Uterus (tissue), 4 donors: Measurements from ENCODE around the gene CORO1A. TPM values are rescaled to one million over a fixed set of nuclear protein-coding genes. Genes with fewer than 3 reads are reported as not detected.
A peak's percentile ranks its signal among the peaks of the same experiment; 100 is the strongest.
"Not testable (repeated sequence)": the region's sequence is repeated elsewhere in the genome, so short reads cannot be mapped to it uniquely, and the experiment has no call there.

ENCODE experiments used
- DNase-seq, 2 donors: peaks; one replicate each; pipeline ENCODE4 v3.0.0-alpha.2; 2019 to 2020
- H3K27ac ChIP-seq, 2 donors: fragments of 200-600 bp; sonication (generic); 1 replicate in 1 of 2; 2 replicates in 1 of 2; pipeline ENCODE4 v1.5.1; 2016 to 2018
- H3K27me3 ChIP-seq, 2 donors: fragments of 200-600 bp; sonication (generic); one replicate each; pipeline ENCODE4 v1.5.1; 2018 to 2019; ENCODE audit warnings: control low read depth in 1 of 2
- H3K36me3 ChIP-seq, 2 donors: fragments of 200-600 bp; sonication (generic); one replicate each; pipeline ENCODE4 v1.5.1; 2019; ENCODE audit warnings: control low read depth in 1 of 2
- H3K4me1 ChIP-seq, 2 donors: fragments of 200-600 bp; sonication (generic); one replicate each; pipeline ENCODE4 v1.5.1; 2018 to 2019; ENCODE audit warnings: control low read depth in 1 of 2
- H3K4me3 ChIP-seq, 2 donors: fragments of 200-600 bp; sonication (generic); 1 replicate in 1 of 2; 2 replicates in 1 of 2; pipeline ENCODE4 v1.5.1; 2018 to 2019; ENCODE audit warnings: mild to moderate bottlenecking in 1 of 2
- H3K9me3 ChIP-seq, 2 donors: fragments of 200-600 bp; sonication (generic); one replicate each; pipeline ENCODE4 v1.5.1; 2019; ENCODE audit warnings: control low read depth in 1 of 2
- POLR2A ChIP-seq, 2 donors: fragments of 450-650 bp; IDR thresholded peaks; one replicate each; pipeline ENCODE4 v1.6.1; 2016; ENCODE audit warnings: antibody characterized with exemption in 2 of 2, mild to moderate bottlenecking in 1 of 2, moderate library complexity in 1 of 2
- intact Hi-C: fragments of 100-400 bp; cut with DNase I; formaldehyde crosslinking; loops from one replicate; pipeline ENCODE4 v1.15.1; 2023; ENCODE audit warnings: low total_unique reads
- total RNA-seq, 4 donors: library from RNA; depleted of rRNA in 3 of 4; stranded (reverse); fragments of >200 nt in 3 of 4; gene quantifications; one replicate each; pipeline versions ENCODE4 v1.1.0 to v1.2.4, GENCODE V29; 2014 to 2023
- TF ChIP-seq, protein P1 (sequence below), 4 experiments: fragments of 200-600 bp in 2 of 4; fragments of 450-650 bp in 2 of 4; sonication (generic) in 2 of 4; IDR thresholded peaks; one replicate each; pipeline ENCODE4 v1.5.1; 2016 to 2019; ENCODE audit warnings: antibody characterized with exemption in 4 of 4, mild to moderate bottlenecking in 2 of 4, moderate library complexity in 1 of 4
- donor health status: DM: yes; HTN: yes; CAD: no.

CORO1A gene
- total RNA-seq, 4 donors from 2014 or later: 12.7 to 30.5 (median 18.2) TPM

DNA sequence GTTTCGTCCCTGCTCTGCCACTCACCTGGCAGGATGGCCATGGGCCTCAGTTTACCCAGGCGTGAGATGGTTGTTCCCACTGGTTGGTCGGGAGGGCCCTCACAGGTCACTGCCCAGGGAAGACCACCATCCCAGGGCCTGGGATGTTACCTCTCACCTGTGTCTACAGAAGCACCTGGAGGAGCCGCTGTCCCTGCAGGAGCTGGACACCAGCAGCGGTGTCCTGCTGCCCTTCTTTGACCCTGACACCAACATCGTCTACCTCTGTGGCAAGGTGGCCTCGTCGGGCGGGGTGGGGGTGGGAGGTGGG is 4.1 kb downstream of the CORO1A start:
- TF ChIP-seq, protein P1, sequence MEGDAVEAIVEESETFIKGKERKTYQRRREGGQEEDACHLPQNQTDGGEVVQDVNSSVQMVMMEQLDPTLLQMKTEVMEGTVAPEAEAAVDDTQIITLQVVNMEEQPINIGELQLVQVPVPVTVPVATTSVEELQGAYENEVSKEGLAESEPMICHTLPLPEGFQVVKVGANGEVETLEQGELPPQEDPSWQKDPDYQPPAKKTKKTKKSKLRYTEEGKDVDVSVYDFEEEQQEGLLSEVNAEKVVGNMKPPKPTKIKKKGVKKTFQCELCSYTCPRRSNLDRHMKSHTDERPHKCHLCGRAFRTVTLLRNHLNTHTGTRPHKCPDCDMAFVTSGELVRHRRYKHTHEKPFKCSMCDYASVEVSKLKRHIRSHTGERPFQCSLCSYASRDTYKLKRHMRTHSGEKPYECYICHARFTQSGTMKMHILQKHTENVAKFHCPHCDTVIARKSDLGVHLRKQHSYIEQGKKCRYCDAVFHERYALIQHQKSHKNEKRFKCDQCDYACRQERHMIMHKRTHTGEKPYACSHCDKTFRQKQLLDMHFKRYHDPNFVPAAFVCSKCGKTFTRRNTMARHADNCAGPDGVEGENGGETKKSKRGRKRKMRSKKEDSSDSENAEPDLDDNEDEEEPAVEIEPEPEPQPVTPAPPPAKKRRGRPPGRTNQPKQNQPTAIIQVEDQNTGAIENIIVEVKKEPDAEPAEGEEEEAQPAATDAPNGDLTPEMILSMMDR (IDR thresholded peaks at IDR 0.05): peak in 1 of 4 experiments; percentile 3
- no peak for TF ChIP-seq POLR2A (IDR thresholded peaks at IDR 0.05)
- DNase-seq: no peak
- Histone ChIP-seq H3K4me3 (no peak overlapping the region), H3K9me3 (no peaks in the 10 kb centered on the region), H3K4me1 (peaks cover 0 to 8% of the 10 kb centered on the region in 2 donors), H3K27ac (no peak overlapping the region), H3K36me3 (no peaks in the 10 kb centered on the region), H3K27me3 (no peaks in the 10 kb centered on the region)
- intact Hi-C loops: no loop called here

DNA sequence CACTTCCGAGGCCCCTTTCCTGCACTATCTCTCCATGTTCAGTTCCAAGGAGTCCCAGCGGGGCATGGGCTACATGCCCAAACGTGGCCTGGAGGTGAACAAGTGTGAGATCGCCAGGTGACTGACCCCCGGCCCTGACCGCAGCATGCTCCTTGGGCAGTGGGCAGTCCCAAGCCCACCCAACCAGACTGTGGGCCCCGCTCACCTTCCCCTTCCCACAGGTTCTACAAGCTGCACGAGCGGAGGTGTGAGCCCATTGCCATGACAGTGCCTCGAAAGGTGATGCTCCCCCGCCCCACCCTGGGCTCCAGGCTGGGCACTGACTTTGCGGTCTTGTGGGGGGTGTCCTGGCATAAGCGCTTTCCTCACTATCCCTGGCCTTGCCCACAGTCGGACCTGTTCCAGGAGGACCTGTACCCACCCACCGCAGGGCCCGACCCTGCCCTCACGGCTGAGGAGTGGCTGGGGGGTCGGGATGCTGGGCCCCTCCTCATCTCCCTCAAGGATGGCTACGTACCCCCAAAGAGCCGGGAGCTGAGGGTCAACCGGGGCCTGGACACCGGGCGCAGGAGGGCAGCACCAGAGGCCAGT is 4.7 kb downstream of the CORO1A start:
- Histone ChIP-seq H3K4me1 (peaks cover 0 to 8% of the 10 kb centered on the region in 2 donors), H3K27me3 (no peaks in the 10 kb centered on the region), H3K36me3 (no peaks in the 10 kb centered on the region), H3K4me3 (no peak overlapping the region), H3K27ac (no peak overlapping the region), H3K9me3 (no peaks in the 10 kb centered on the region)
- no peak for TF ChIP-seq POLR2A (IDR thresholded peaks at IDR 0.05)
- TF ChIP-seq, protein P1 (IDR thresholded peaks at IDR 0.05): no peak
- intact Hi-C loops: no loop called here
- no peak for DNase-seq

DNA sequence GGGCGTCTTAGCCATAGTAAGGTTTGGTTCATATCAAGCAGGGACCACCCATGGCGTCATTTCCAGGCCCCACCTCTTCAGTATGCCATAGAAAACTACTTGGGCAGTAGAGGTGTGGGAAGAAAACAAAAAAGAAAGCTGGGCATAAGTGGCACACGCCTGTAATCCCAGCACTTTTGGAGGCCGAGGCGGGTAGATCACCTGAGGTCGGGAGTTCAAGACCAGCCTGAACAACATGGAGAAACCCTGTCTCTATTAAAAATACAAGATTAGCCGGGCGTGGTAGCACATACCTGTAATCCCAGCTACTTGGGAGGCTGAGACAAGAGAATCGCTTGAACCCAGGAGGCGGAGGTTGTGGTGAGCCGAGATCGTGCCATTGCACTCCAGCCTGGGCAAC is 7.8 kb downstream of the CORO1A start:
- DNase-seq, H3K27me3 ChIP-seq, H3K4me1 ChIP-seq, H3K36me3 ChIP-seq, intact Hi-C loops, H3K27ac ChIP-seq, H3K9me3 ChIP-seq, H3K4me3 ChIP-seq: not testable (repeated sequence)

DNA sequence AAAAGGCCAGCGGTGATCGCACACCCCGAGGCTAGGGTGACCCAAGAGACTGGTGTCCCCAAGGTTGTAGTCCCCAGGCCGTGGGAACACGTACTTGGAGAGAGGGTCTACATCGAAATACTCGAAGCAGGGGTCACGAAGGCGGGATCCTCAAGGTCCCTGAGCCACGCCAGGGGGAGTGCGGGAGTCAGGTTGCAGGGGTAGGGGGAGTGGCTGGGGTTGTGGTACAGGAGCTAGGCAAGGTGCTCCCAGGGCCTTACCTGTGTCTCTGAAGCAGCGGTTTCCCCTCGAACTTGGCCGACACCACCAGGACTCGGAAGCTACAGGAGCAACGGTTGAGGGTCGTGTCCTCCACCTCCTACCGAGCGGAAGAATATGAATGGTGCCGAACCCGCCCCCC is 9.7 kb downstream of the CORO1A start:
- not testable (repeated sequence) for H3K4me1 ChIP-seq

DNA sequence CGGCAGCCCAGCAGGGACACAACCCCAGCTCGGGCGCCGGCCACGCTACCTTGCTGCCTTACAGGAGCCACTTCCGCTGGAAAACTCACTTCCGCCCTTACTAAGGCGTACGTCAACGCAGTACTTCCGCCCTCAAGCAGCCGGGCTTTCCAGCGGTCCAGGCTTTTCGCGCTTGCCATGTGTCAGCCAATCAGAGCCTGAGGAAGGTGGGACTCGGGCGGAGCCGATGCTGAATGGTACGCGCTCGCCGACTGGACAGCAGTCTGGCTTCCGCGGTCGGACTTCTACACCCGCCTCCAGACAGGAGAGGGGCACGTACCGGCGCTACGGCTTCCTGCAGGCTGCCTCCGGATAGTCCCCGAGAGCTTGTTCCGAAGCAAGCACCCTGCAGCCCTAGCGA is 10.2 kb downstream of the CORO1A start, which contains the start of the genes BOLA2B and SLX1A:
BOLA2B (minus strand) TSS at position 52 of the 400 bp plus-strand sequence. CDS start 71 bp downstream, outside the sequence.
SLX1A (plus strand) TSS at position 261 of the 400 bp plus-strand sequence. CDS start 210 bp downstream, outside the sequence.
- H3K4me1 ChIP-seq, H3K27me3 ChIP-seq, H3K27ac ChIP-seq, DNase-seq, H3K36me3 ChIP-seq, intact Hi-C loops, H3K9me3 ChIP-seq: not testable (repeated sequence)
- H3K4me3 ChIP-seq: peak within 1 kb of the TSS in 1 of 2 donors; percentile 13

More for the DNA sequence above, 9.7 kb downstream of the CORO1A start:
- H3K4me3 ChIP-seq, H3K27me3 ChIP-seq, H3K9me3 ChIP-seq, H3K27ac ChIP-seq, intact Hi-C loops, DNase-seq, H3K36me3 ChIP-seq: not testable (repeated sequence)

DNA sequence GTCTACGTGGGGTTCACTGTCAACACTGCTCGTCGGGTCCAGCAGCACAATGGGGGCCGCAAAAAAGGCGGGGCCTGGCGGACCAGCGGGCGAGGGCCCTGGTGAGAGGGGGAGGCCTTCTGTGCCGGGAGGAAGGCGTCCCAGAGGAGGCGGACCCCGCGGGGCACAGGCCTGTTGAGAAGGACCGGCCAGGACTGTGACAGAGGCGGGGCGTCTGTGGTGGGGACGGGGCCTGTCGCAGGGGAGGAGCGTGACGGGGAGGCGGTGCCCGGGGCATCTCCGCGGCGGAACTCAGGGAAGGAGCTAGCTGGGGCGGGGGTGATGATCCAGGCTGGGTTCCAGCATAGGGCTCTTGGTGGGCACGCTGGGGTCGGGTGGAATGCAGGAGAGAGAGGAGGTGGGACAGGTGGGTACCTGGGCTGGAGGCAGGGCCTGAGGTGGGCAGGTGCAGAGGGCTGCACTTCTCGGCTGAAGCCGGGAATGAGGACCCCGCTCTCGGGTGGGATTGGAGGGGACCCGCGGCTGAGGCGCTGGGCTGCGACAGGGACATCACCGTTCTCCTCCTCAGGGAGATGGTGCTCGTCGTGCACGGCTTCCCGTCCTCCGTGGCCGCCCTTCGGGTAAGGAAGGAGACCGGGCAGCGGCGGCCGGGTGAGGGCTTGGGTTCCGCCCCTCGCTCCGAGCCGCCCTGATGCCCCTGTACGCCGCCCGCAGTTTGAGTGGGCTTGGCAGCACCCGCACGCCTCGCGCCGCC is 10.9 kb downstream of the CORO1A start:
- H3K36me3 ChIP-seq, H3K4me1 ChIP-seq, H3K9me3 ChIP-seq, H3K27ac ChIP-seq, intact Hi-C loops, H3K27me3 ChIP-seq: not testable (repeated sequence)
- DNase-seq: peak in 1 of 2 donors; percentile 22
- H3K4me3 ChIP-seq: peak overlapping the region in 1 of 2 donors; percentile 13

DNA sequence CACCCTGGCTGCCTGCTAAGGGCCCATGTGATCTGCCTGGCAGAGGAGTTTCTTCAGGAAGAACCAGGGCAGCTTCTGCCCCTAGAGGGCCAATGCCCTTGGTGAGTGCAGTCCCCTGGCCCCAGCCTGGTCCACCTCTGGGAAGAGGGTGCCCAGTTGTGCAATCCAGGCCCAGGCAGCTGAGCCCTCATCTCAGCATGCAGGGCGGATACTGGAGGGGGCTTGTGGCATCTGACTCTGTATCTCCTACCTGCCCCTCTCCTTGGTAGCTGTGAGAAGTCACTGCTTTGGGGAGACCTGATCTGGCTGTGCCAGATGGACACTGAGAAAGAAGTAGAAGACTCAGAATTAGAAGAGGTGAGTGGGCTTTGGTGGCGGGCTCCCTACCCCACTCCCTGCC is 13.6 kb downstream of the CORO1A start:
- DNase-seq, intact Hi-C loops, H3K4me3 ChIP-seq: not testable (repeated sequence)

DNA sequence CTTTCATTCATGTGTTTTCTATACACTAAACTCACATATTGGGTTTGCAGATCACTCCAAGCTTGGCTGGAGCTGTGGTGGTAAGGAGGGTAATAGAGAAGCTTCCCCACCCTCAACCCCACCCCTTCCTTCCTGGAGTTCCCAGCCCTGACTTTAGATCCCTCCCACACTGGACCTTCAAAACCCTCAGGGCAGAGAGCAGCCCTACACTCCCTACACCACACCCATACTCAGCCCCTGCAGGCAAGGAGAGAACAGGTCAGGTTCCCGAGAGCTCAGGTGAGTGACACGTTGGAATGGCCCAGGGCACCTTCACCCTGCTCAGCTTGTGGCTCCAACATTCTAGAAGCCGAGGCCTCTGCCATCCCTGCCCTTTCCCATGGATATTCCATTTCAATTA is 15.6 kb downstream of the CORO1A start, which contains the start of gene SULT1A3:
SULT1A3 (plus strand) TSS at position 207 of the 400 bp plus-strand sequence. CDS start 1,474 bp downstream, outside the sequence.
- intact Hi-C loops: not testable (repeated sequence)

More for the DNA sequence above, 13.6 kb downstream of the CORO1A start:
- H3K27me3 ChIP-seq, H3K4me1 ChIP-seq, H3K36me3 ChIP-seq, H3K9me3 ChIP-seq, H3K27ac ChIP-seq: not testable (repeated sequence)

DNA sequence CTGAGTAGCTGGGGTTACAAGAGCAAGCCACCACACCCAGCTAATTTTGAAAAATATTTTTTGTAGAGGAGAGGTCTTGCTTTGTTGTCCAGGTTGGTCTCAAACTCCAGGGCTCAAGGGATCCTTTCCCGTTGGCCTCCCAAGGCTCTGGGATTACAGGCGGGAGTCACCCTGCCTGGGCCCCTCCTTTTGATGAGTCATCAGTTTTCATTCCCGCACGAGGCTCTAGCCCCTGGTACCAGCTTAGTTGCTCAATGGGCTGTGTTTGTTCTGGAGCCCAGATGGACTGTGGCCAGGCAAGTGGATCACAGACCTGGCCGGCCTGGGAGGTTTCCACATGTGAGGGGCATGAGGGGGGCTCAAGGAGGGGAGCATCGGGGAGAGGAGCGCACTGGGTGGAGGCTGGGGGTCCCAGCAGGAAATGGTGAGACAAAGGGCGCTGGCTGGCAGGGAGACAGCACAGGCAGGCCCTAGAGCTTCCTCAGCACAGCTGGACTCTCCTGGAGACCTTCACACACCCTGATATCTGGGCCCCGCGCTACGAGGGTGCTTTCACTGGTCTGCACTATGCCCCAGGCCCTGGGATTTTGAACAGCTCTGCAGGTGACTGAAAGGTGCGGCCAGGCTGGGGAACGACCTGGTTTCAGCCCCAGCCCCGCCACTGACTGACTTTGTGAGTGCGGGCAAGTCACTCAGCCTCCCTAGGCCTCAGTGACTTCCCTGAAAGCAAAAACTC is 16.4 kb downstream of the CORO1A start:
- H3K27me3 ChIP-seq, H3K9me3 ChIP-seq, H3K4me3 ChIP-seq, intact Hi-C loops, DNase-seq, H3K27ac ChIP-seq, H3K36me3 ChIP-seq, H3K4me1 ChIP-seq: not testable (repeated sequence)

More for the DNA sequence above, 15.6 kb downstream of the CORO1A start, which contains the start of gene SULT1A3:
- H3K9me3 ChIP-seq, DNase-seq, H3K4me3 ChIP-seq, H3K36me3 ChIP-seq, H3K27ac ChIP-seq, H3K27me3 ChIP-seq, H3K4me1 ChIP-seq: not testable (repeated sequence)

DNA sequence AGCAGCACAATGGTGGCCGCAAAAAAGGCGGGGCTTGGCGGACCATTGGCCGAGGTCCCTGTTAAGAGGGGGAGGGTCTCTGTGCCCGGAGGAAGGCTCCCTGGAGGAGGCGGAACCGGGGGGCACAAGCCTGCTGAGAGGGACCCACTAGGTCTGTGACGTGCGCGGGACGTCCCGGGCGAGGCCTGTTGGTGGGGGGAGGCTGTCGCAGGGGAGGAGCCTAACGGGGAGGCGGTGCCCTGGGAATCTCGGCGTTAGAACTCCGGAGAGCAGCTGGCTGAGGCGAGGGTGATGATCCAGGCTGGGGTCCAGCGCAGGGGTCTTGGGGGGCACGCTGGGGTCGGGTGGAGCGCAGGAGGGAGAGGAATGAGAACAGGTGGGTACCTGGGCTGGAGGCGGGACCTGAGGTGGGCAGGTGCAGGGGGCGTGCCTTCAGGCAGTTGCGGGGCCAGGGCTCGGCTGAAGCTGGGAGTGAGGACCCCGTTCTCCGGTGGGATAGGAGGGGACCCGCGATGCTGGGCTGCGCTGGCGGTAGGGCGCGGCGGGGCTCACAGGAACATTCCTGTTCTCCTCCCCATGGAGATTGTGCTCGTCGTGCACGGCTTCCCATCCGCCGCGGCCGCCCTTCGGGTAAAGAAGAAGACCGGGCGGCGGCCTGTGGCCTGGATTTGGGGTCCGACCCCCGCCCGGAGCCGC is 22.3 kb downstream of the CORO1A start:
- H3K27ac ChIP-seq, intact Hi-C loops, H3K9me3 ChIP-seq, H3K4me1 ChIP-seq, H3K27me3 ChIP-seq, H3K36me3 ChIP-seq: not testable (repeated sequence)
- H3K4me3 ChIP-seq: peak overlapping the region in 1 of 2 donors; percentile 39
- DNase-seq: peak; percentile 12 to 15
